GM12878 (cell line): Measurements from ENCODE around the gene RPL9. TPM values are rescaled to one million over a fixed set of nuclear protein-coding genes. Genes with fewer than 3 reads are reported as not detected.

Source experiments
- ATAC-seq: fragments of 200-7000 bp; cut with Tn5 transposase; 3 replicates; pipeline ENCODE4 v1.9.1; 2020; ENCODE audit warnings: mild to moderate bottlenecking, moderate library complexity
- BruUV-seq: library from RNA; stranded (reverse); fragments of 400-500 nt; replicated peaks from 2 replicates; lab custom pipeline; 2021; lab: Mats Ljungman, UMichigan
- CTCF ChIA-PET: fragments of 300-600 bp; sonication (Branson Sonifier 250); formaldehyde crosslinking; extraction: SDS; loops from one replicate; lab custom pipeline; 2021; ENCODE audit warnings: inconsistent platforms; lab: Yijun Ruan, JAX
- POLR2A ChIA-PET: fragments of 350-600 bp; formaldehyde crosslinking; extraction: SDS; loops from one replicate; lab custom pipeline; 2021; ENCODE audit warnings: inconsistent platforms; lab: Charles Lee
- RAD21 ChIA-PET: fragments of 300-600 bp; sonication (Branson Sonifier 250); formaldehyde crosslinking; loops from one replicate; lab custom pipeline; 2023; ENCODE audit warnings: antibody characterized with exemption; ENCODE audit not compliant: unreplicated experiment; lab: Charles Lee
- SMC1A ChIA-PET: fragments of 300-600 bp; sonication (Branson Sonifier 250); formaldehyde crosslinking; loops from one replicate; lab custom pipeline; 2023; ENCODE audit not compliant: unreplicated experiment, uncharacterized antibody; lab: Charles Lee
- DNase-seq: peaks from one replicate; pipeline ENCODE4 v3.0.0-alpha.2; 2011; ENCODE audit warnings: low read depth, low spot score
- FAIRE-seq: peaks from 3 replicates; lab custom pipeline; 2011; peaks lifted over from hg19 to GRCh38; lab: Jason Lieb, UNC
- H2AFZ ChIP-seq: 2 replicates; pipeline ENCODE4 v1.6.0; 2011; ENCODE audit warnings: low read depth, low read length, control low read depth; ENCODE audit not compliant: control insufficient read depth
- H3K27ac ChIP-seq: 2 replicates; pipeline ENCODE4 v1.5.1; 2011; ENCODE audit warnings: control low read depth; ENCODE audit not compliant: control insufficient read depth, insufficient read depth
- H3K27me3 ChIP-seq, 2 experiments: replicated peaks in 1 of 2; 2 replicates each; pipeline versions ENCODE4 v1.6.0 to v1.6.1; 2011; ENCODE audit warnings: low read length in 1 of 2; ENCODE audit not compliant: control insufficient read depth in 2 of 2, insufficient read depth in 2 of 2
- H3K36me3 ChIP-seq, 2 experiments: 2 replicates each; pipeline ENCODE4 v1.5.1; 2011; ENCODE audit warnings: low read length in 1 of 2; ENCODE audit not compliant: control insufficient read depth in 2 of 2, insufficient read depth in 2 of 2
- H3K4me1 ChIP-seq: 2 replicates; pipeline ENCODE4 v1.6.1; 2011; ENCODE audit warnings: mild to moderate bottlenecking, low read length, moderate library complexity, mixed read lengths; ENCODE audit not compliant: control insufficient read depth, insufficient read depth
- H3K4me2 ChIP-seq: 2 replicates; pipeline ENCODE4 v1.6.0; 2011; ENCODE audit warnings: control low read depth; ENCODE audit not compliant: control insufficient read depth, insufficient read depth
- H3K4me3 ChIP-seq: fragments of 200-600 bp; sonication (generic); 2 replicates; pipeline ENCODE4 v1.5.1; 2016
- H3K79me2 ChIP-seq: 2 replicates; pipeline ENCODE4 v1.6.0; 2011; ENCODE audit warnings: low read length; ENCODE audit not compliant: control insufficient read depth, insufficient read depth
- H3K9ac ChIP-seq: 2 replicates; pipeline ENCODE4 v1.8.0; 2011; ENCODE audit warnings: low read length, control low read depth, mixed read lengths; ENCODE audit not compliant: control insufficient read depth, insufficient read depth
- H3K9me3 ChIP-seq: replicated peaks from 3 replicates; pipeline ENCODE4 v1.5.1; 2011; ENCODE audit warnings: mild to moderate bottlenecking, low read length; ENCODE audit not compliant: control insufficient read depth, insufficient read depth
- H4K20me1 ChIP-seq: 2 replicates; pipeline ENCODE4 v1.6.0; 2011; ENCODE audit not compliant: control insufficient read depth, insufficient read depth
- CBX5 ChIP-seq: sonication (generic); IDR thresholded peaks from 2 replicates; pipeline ENCODE4 v1.6.1; 2016; ENCODE audit warnings: low read depth, moderate library complexity, mild to moderate bottlenecking, inconsistent platforms
- DPF2 ChIP-seq: fragments of 450-650 bp; IDR thresholded peaks from 2 replicates; pipeline ENCODE4 v1.6.1; 2017; ENCODE audit warnings: mild to moderate bottlenecking
- ELK1 ChIP-seq: IDR thresholded peaks from 2 replicates; pipeline ENCODE4 v1.6.1; 2012; ENCODE audit warnings: low read depth, low read length, improper control_type of control experiment
- MEF2A ChIP-seq: IDR thresholded peaks from 2 replicates; pipeline ENCODE4 v1.6.1; 2011; ENCODE audit warnings: low read depth, mild to moderate bottlenecking, low read length, moderate library complexity; ENCODE audit not compliant: insufficient read depth
- MYB ChIP-seq: fragments of 150-350 bp; IDR thresholded peaks from 2 replicates; pipeline ENCODE4 v1.6.1; 2014; ENCODE audit warnings: mild to moderate bottlenecking, low read depth, low read length, borderline replicate concordance
- PKNOX1 ChIP-seq: fragments of 450-650 bp; IDR thresholded peaks from 2 replicates; pipeline ENCODE4 v1.6.1; 2016; ENCODE audit warnings: mild to moderate bottlenecking
- SMC3 ChIP-seq: IDR thresholded peaks from 2 replicates; pipeline ENCODE4 v1.6.1; 2011; ENCODE audit warnings: low read length, improper control_type of control experiment, borderline replicate concordance
- STAT1 ChIP-seq: fragments of 450-650 bp; conservative IDR thresholded peaks from 2 replicates; pipeline ENCODE4 v1.6.1; 2014; ENCODE audit warnings: antibody characterized with exemption, mild to moderate bottlenecking
- WRNIP1 ChIP-seq: IDR thresholded peaks from 2 replicates; pipeline ENCODE4 v1.6.1; 2011; ENCODE audit warnings: low read depth, low read length, improper control_type of control experiment, borderline replicate concordance
- ZNF622 ChIP-seq: fragments of 450-650 bp; IDR thresholded peaks from 2 replicates; pipeline ENCODE4 v1.6.1; 2017; ENCODE audit warnings: mild to moderate bottlenecking, inconsistent platforms
- WGBS: methylation state at CpG from one replicate; pipeline ENCODE4 v1.1.6; 2016; ENCODE audit warnings: low lambda C conversion rate; ENCODE audit not compliant: insufficient replicate concordance, insufficient coverage; ENCODE audit errors: missing lambda C conversion rate; 5-methylcytosine and 5-hydroxymethylcytosine counted together
- in situ Hi-C: fragments of 300-500 bp; cut with MboI; formaldehyde crosslinking; loops from 9 replicates; pipeline ENCODE4 v1.14.3; 2018; ENCODE audit warnings: mixed read lengths
- intact Hi-C: fragments of 100-400 bp; cut with micrococcal nuclease; formaldehyde crosslinking; loops from one replicate; pipeline ENCODE4 v1.14.2; 2022; ENCODE audit not compliant: unreplicated experiment
- polyA plus RNA-seq, 11 experiments: library from polyadenylated mRNA; depleted of rRNA in 4 of 11; unstranded in 6 of 11; stranded (reverse) in 5 of 11; fragments of >200 nt; fragmentation: Nextera tagmentation in 4 of 11; fragmentation: Illumina TruSeq in 1 of 11; extraction: Ambion mirVana in 4 of 11; extraction: Trizol in 1 of 11; gene quantifications; 1 replicate in 1 of 11; 2 replicates in 10 of 11; pipeline versions ENCODE4 v1.2.1 to v1.2.3, GENCODE V29; 2011 to 2016; ENCODE audit warnings: inconsistent platforms in 2 of 11, missing spikeins in 2 of 11, low read depth in 1 of 11
- total RNA-seq, 4 experiments: library from RNA; depleted of rRNA in 3 of 4; stranded (reverse); fragments of >200 nt in 3 of 4; fragmentation: Illumina TruSeq in 1 of 4; extraction: Trizol in 1 of 4; gene quantifications; 2 replicates each; pipeline versions ENCODE4 v1.2.1 to v1.2.3, GENCODE V29; 2013 to 2021

The RPL9 gene
- total and polyA plus RNA-seq, 10 of the 15 experiments (the other 5 are each of a cell fraction or from before 2014, with no cell fraction given): 1,006 to 4,767 (median 2,910) TPM

- Histone ChIP-seq H4K20me1 (no peaks in the 10 kb centered on the region), H3K4me1 (no peaks in the 10 kb centered on the region), H3K9me3 (no peaks in the 10 kb centered on the region), H3K4me2 (no peak overlapping the region), H3K36me3 (no peaks in the 10 kb centered on the region), H3K27ac (no peak overlapping the region), H3K4me3 (no peak overlapping the region), H3K79me2 (no peaks in the 10 kb centered on the region), H3K27me3 (no peaks in the 10 kb centered on the region), H3K9ac (no peak overlapping the region), H2AFZ (no peak overlapping the region)
- ATAC-seq: no peak
- FAIRE-seq: no peak
- intact Hi-C loops: no loop called here
- ChIA-PET RAD21 (interaction anchor here (0.6 kb wide), 1 partner anchor 15 kb away, joined by 3 read pairs; no protein-coding TSS in a partner anchor), CTCF (interaction anchor here (1.6 kb wide), 1 partner anchor 17 kb away, joined by 3 read pairs; no protein-coding TSS in a partner anchor), POLR2A (interaction anchor here (0.6 kb wide), 1 partner anchor 323 kb away, joined by 5 read pairs; no protein-coding TSS in a partner anchor), SMC1A (interaction anchor here (0.7 kb wide), 1 partner anchor 38 kb away, joined by 3 read pairs; no protein-coding TSS in a partner anchor)
- TF ChIP-seq WRNIP1 (no peak), CBX5 (no peak), PKNOX1 (no peak), MEF2A (no peak), DPF2 (no peak), MYB (no peak), STAT1 (no peak), ELK1 (no peak), SMC3 (no peak), ZNF622 (no peak)
- DNase-seq: no peak
- 68% methylated on average over 10 of the region's 10 CpGs for WGBS
- in situ Hi-C loops: no loop called here
- BruUV-seq: no TSS peak
Measured at GRCh38 chr4:39486221-39486804, 27.6 kb upstream of the RPL9 start.
